K562 (cell line): Measurements from ENCODE around the gene DOCK6. TPM values are rescaled to one million over a fixed set of nuclear protein-coding genes. Genes with fewer than 3 reads are reported as not detected.

Experiments used
- ATAC-seq: fragments of 200-7000 bp; cut with Tn5 transposase; 3 replicates; pipeline ENCODE4 v1.9.1; 2020; ENCODE audit warnings: moderate library complexity
- BruUV-seq: library from RNA; stranded (reverse); fragments of 400-500 nt; replicated peaks from 2 replicates; lab custom pipeline; 2021; lab: Mats Ljungman, UMichigan
- CTCF ChIA-PET: fragments of 300-600 bp; formaldehyde crosslinking; extraction: SDS; loops from one replicate; lab custom pipeline; 2021; ENCODE audit warnings: low intra/inter-chr PET ratio; lab: Yijun Ruan, JAX
- POLR2A ChIA-PET: fragments of 300-600, 350-650 bp; sonication (Branson Sonifier 250); formaldehyde crosslinking; extraction: SDS; loops from one replicate; lab custom pipeline; 2021; ENCODE audit warnings: antibody characterized with exemption, inconsistent platforms; lab: Yijun Ruan, JAX
- DNase-seq, 4 experiments: peaks; one replicate each; pipeline versions ENCODE4 v3.0.0 to v3.0.0-alpha.2; 2011 to 2018; ENCODE audit warnings: low spot score in 3 of 4, mixed read lengths in 3 of 4; ENCODE audit errors: extremely low read depth in 1 of 4
- FAIRE-seq: peaks from 2 replicates; lab custom pipeline; 2011; peaks lifted over from hg19 to GRCh38; lab: Jason Lieb, UNC
- H2AFZ ChIP-seq: 2 replicates; pipeline ENCODE4 v1.6.0; 2011; ENCODE audit warnings: low read depth, low read length, control low read depth, inconsistent platforms
- H3K27ac ChIP-seq: fragments of 200-600 bp; 3 replicates; pipeline ENCODE4 v1.8.0; 2011; ENCODE audit warnings: low read depth, mild to moderate bottlenecking, control low read depth, inconsistent platforms, low read length, moderate library complexity, mixed read lengths; ENCODE audit errors: extremely low read depth
- H3K27me3 ChIP-seq, 2 experiments: fragments of 300-600 bp in 1 of 2; 2 replicates in 1 of 2; 3 replicates in 1 of 2; pipeline versions ENCODE4 v1.6.0 to v1.8.0; 2011; ENCODE audit warnings: inconsistent platforms in 2 of 2, low read length in 2 of 2, mild to moderate bottlenecking in 1 of 2, mixed read lengths in 1 of 2, moderate library complexity in 1 of 2; ENCODE audit not compliant: control insufficient read depth in 2 of 2, insufficient read depth in 2 of 2
- H3K36me3 ChIP-seq: fragments of 300-600 bp; 3 replicates; pipeline ENCODE4 v1.8.0; 2011; ENCODE audit warnings: mild to moderate bottlenecking, low read length, inconsistent platforms; ENCODE audit not compliant: control insufficient read depth, insufficient read depth
- H3K4me1 ChIP-seq, 2 experiments: fragments of 200-600 bp in 1 of 2; replicated peaks in 1 of 2; 2 replicates in 1 of 2; 3 replicates in 1 of 2; pipeline versions ENCODE4 v1.5.1 to v1.8.0; 2011; ENCODE audit warnings: inconsistent platforms in 2 of 2, low read length in 2 of 2, mild to moderate bottlenecking in 1 of 2, mixed read lengths in 1 of 2, moderate library complexity in 1 of 2; ENCODE audit not compliant: control insufficient read depth in 2 of 2, insufficient read depth in 2 of 2
- H3K4me2 ChIP-seq: 2 replicates; pipeline ENCODE4 v1.6.1; 2011; ENCODE audit warnings: low read length, control low read depth, inconsistent platforms, mixed read lengths; ENCODE audit not compliant: insufficient read depth
- H3K4me3 ChIP-seq: fragments of 200-600 bp; sonication (generic), shearing (Covaris generic); 2 replicates; pipeline ENCODE4 v1.5.1; 2016; ENCODE audit warnings: control low read depth, inconsistent platforms
- H3K79me2 ChIP-seq: fragments of 200-600 bp; 3 replicates; pipeline ENCODE4 v1.8.0; 2011; ENCODE audit warnings: low read length, inconsistent platforms; ENCODE audit not compliant: control insufficient read depth, insufficient read depth
- H3K9ac ChIP-seq, 2 experiments: 2 replicates each; pipeline versions ENCODE4 v1.6.0 to v1.6.1; 2011; ENCODE audit warnings: low read depth in 2 of 2, low read length in 2 of 2, control low read depth in 1 of 2, inconsistent platforms in 1 of 2, mild to moderate bottlenecking in 1 of 2, mixed read lengths in 1 of 2; ENCODE audit not compliant: insufficient read depth in 1 of 2
- H3K9me1 ChIP-seq: one replicate; pipeline ENCODE4 v1.6.0; 2011; ENCODE audit warnings: inconsistent platforms, mild to moderate bottlenecking, low read length, moderate library complexity; ENCODE audit not compliant: control insufficient read depth, insufficient read depth
- H3K9me3 ChIP-seq: replicated peaks from 2 replicates; pipeline ENCODE4 v1.5.1; 2011; ENCODE audit warnings: low read depth, low read length, inconsistent platforms; ENCODE audit not compliant: control insufficient read depth, insufficient read depth
- H4K20me1 ChIP-seq: replicated peaks from 2 replicates; pipeline ENCODE4 v1.6.1; 2011; ENCODE audit warnings: low read length, inconsistent platforms, mixed read lengths; ENCODE audit not compliant: control insufficient read depth, insufficient read depth
- BCOR ChIP-seq: fragments of 450-650 bp; IDR thresholded peaks from 2 replicates; pipeline ENCODE4 v1.6.1; 2016
- NBN ChIP-seq: fragments of 450-650 bp; IDR thresholded peaks from 2 replicates; pipeline ENCODE4 v1.6.1; 2016; ENCODE audit warnings: low read depth, mild to moderate bottlenecking
- PCBP1 ChIP-seq: fragments of 200-400 bp; formaldehyde crosslinking; IDR thresholded peaks from 2 replicates; pipeline ENCODE4 v1.6.1; 2018; ENCODE audit warnings: mild to moderate bottlenecking, low read depth, low read length; ENCODE audit not compliant: poor library complexity, severe bottlenecking
- PTBP1 ChIP-seq: fragments of 200-400 bp; formaldehyde crosslinking; IDR thresholded peaks from 2 replicates; pipeline ENCODE4 v1.6.1; 2017; ENCODE audit warnings: low read depth, low read length
- RBM25 ChIP-seq: fragments of 200-400 bp; formaldehyde crosslinking; IDR thresholded peaks from 2 replicates; pipeline ENCODE4 v1.6.1; 2018; ENCODE audit warnings: low read length, low read depth, moderate library complexity; ENCODE audit not compliant: severe bottlenecking
- SMARCA5 ChIP-seq: fragments of 450-650 bp; IDR thresholded peaks from 2 replicates; pipeline ENCODE4 v1.6.1; 2016
- SRSF9 ChIP-seq: fragments of 200-400 bp; formaldehyde crosslinking; IDR thresholded peaks from 2 replicates; pipeline ENCODE4 v1.6.1; 2017; ENCODE audit warnings: low read depth, low read length, borderline replicate concordance
- ZFP36 ChIP-seq: fragments of 150-350 bp; IDR thresholded peaks from 2 replicates; pipeline ENCODE4 v1.6.1; 2018; ENCODE audit warnings: low read length, low read depth; ENCODE audit not compliant: partially characterized antibody
- ZNF263 ChIP-seq: sonication (generic); formaldehyde crosslinking; IDR thresholded peaks from 2 replicates; pipeline ENCODE4 v1.8.0; 2022; ENCODE audit warnings: mild to moderate bottlenecking, missing genetic modification reagents, borderline replicate concordance
- ZNF436 ChIP-seq: fragments of 250-450, 450-650 bp; sonication (Bioruptor Pico); formaldehyde crosslinking; IDR thresholded peaks from 2 replicates; pipeline ENCODE4 v1.7.0; 2020; ENCODE audit warnings: mild to moderate bottlenecking
- ZNF551 ChIP-seq: fragments of 250-450 bp; sonication (Bioruptor Pico); IDR thresholded peaks from 2 replicates; pipeline ENCODE4 v1.5.0; 2021; ENCODE audit warnings: mild to moderate bottlenecking, moderate library complexity
- WGBS: fragments of 100-300 bp; shearing (Covaris generic); methylation state at CpG from one replicate; pipeline ENCODE4 v1.1.6; 2016; ENCODE audit warnings: low coverage, mixed read lengths; ENCODE audit not compliant: insufficient coverage; ENCODE audit errors: missing lambda C conversion rate; 5-methylcytosine and 5-hydroxymethylcytosine counted together
- in situ Hi-C: fragments of 300-500 bp; cut with MboI; formaldehyde crosslinking; loops from 4 replicates; pipeline ENCODE4 v1.15.0; 2018; ENCODE audit warnings: inconsistent platforms, mixed read lengths
- intact Hi-C: fragments of 100-400 bp; cut with micrococcal nuclease; formaldehyde crosslinking; loops from 2 replicates; pipeline ENCODE4 v1.14.2; 2022
- polyA plus RNA-seq, 8 experiments: library from polyadenylated mRNA; depleted of rRNA in 4 of 8; stranded (reverse) in 5 of 8; unstranded in 3 of 8; fragments of >200 nt; fragmentation: Nextera tagmentation in 2 of 8; fragmentation: Illumina TruSeq in 1 of 8; extraction: Ambion mirVana in 2 of 8; extraction: Trizol in 1 of 8; gene quantifications; 2 replicates each; pipeline versions ENCODE4 v1.2.1 to v1.2.3, GENCODE V29; 2011 to 2014; ENCODE audit warnings: inconsistent platforms in 1 of 8, missing spikeins in 1 of 8
- total RNA-seq, 7 experiments: library from RNA; depleted of rRNA in 6 of 7; stranded (reverse); fragments of >200 nt in 6 of 7; fragmentation: Illumina TruSeq in 2 of 7; extraction: Trizol in 2 of 7; gene quantifications; 2 replicates each; pipeline versions ENCODE4 v1.2.1 to v1.2.3, GENCODE V29; 2011 to 2021; ENCODE audit warnings: low replicate concordance in 1 of 7

DOCK6 gene
- total and polyA plus RNA-seq, 9 of the 15 experiments (the other 6 are each of a cell fraction or from before 2014, with no cell fraction given): 0.35 to 19.3 (median 3.8) TPM

DNA sequence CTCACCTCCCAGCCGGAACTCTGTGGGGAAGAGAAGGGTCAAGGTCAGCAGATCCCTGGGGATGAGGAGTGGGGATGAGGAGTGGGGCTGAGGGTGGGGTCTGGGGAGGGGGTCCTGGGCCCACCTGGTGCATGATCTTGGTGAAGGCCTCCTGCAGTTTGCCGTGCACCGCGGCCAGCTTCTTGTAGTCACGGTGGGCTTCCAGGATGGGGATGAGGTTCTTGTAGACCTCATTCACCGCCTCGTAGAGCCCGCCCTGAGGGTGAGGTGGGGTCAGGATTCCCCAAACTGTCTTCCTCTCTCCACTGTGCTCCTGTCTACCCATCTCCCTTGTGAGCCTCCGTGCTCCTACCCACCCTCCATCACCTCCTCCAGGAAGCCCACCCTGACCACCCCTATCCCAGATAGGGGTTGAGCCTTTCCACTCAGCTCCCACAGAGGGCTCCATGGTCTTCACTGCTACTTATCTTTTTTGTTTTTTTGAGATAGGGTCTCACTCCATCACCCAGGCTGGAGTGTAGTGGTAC, 58.2 kb downstream of the DOCK6 start:
- WGBS: 49% methylated on average over 4 of the region's 9 CpGs
- no peaks in the 10 kb centered on the region for H3K79me2 ChIP-seq
- CTCF ChIA-PET: interaction anchor here (0.9 to 2.3 kb wide), 4 partner anchors 44 to 169 kb away, joined by 3 to 34 read pairs (median 4); no protein-coding TSS in a partner anchor
- in situ Hi-C loops (loop anchor here (5.0 kb wide), 2 partner anchors 72 to 167 kb away; no protein-coding TSS in a partner anchor), intact Hi-C loops (no loop called here)
- POLR2A ChIA-PET: interaction anchor here (0.7 to 1.1 kb wide), 3 partner anchors 48 to 78 kb away, joined by 3 to 5 read pairs (median 4); no protein-coding TSS in a partner anchor
- H3K9me3 ChIP-seq: no peaks in the 10 kb centered on the region
- DNase-seq (no peak), ATAC-seq (no peak), FAIRE-seq (peak; percentile 19)
- H3K27me3 ChIP-seq: no peaks in the 10 kb centered on the region
- no peak overlapping the region for H3K4me2 ChIP-seq
- no peaks in the 10 kb centered on the region for H3K9me1 ChIP-seq
- H3K4me1 ChIP-seq: peaks cover 9 to 36% of the 10 kb centered on the region in 2 experiments
- no peak overlapping the region for H3K27ac ChIP-seq
- H2AFZ ChIP-seq: no peak overlapping the region
- no peaks in the 10 kb centered on the region for H3K36me3 ChIP-seq
- BruUV-seq: no TSS peak
- H3K4me3 ChIP-seq: no peak overlapping the region
- TF ChIP-seq SRSF9 (no peak), PTBP1 (0 out of 2 replicates have a peak, but pooled peaks have one; percentile 29), ZFP36 (peak; percentile 96), BCOR (0 out of 2 replicates have a peak, but pooled peaks have one; percentile 26), ZNF436 (CRISPR knock-in tag) (0 out of 2 replicates have a peak, but pooled peaks have one; percentile 36), RBM25 (peak; percentile 25), SMARCA5 (peak; percentile 61; the same call in 1 of the 2 replicates), PCBP1 (peak; percentile 8), NBN (no peak), ZNF551 (no peak), ZNF263 (CRISPR knock-in tag) (peak; percentile 84)
- no peaks in the 10 kb centered on the region for H4K20me1 ChIP-seq
- H3K9ac ChIP-seq: peak overlapping the region in 1 of 2 experiments; percentile 82; a peak in 1 of 4 replicates
